GM18519 (cell line): ENCODE measurements around the gene TNK1.

ENCODE experiments used
- ATAC-seq: cut with Tn5 transposase; IDR thresholded peaks from one replicate; pipeline ENCODE4 v1.9.1; 2021; ENCODE audit warnings: mild to moderate bottlenecking, moderate library complexity; ENCODE audit not compliant: unreplicated experiment, low FRiP score

The TNK1 gene

DNA sequence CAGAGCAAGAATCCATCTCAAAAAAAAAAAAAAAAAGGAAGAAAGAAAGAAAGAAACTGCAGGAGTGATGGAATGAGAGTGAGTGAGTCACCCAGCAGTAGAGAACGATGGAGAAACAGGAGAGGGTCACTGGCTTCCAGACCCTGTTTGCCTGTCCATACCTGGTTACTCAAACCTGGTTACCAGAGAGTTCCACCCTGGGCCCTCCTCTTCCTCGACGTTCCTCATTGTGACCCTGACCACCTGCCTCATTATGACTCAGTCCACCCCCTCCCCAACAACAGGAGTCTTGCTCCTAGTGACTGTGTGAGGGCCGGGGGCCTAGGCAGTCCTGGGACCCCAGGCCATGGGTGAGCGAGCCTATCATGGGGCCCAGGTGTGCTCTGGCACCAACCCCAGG is 47.7 kb downstream of the TNK1 start, which contains the start of gene SPEM3:
Gene SPEM3 (plus strand): TSS at position 301 of the 400 bp plus-strand sequence. CDS start 46 bp downstream, at position 347.
- no peak for ATAC-seq

DNA sequence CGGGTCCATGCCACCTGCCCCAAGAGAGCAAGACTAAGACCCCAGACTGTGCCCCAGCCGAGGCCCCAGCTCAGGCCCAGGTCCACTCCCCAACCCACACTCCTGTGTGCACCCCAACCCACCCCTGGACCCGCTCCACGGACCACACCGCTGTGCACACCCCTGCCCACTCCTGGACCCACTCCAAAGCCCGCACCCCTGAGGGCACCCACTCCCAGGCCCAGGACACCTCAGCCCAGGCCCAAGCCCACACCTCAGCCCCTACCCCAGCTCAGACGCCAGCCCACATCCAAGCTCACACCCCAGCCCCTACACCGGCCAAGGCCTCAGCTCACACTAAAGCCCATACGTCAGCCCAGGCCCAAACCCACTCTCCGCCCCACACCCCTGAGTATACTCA is 48.8 kb downstream of the TNK1 start:
- ATAC-seq, result no peak

DNA sequence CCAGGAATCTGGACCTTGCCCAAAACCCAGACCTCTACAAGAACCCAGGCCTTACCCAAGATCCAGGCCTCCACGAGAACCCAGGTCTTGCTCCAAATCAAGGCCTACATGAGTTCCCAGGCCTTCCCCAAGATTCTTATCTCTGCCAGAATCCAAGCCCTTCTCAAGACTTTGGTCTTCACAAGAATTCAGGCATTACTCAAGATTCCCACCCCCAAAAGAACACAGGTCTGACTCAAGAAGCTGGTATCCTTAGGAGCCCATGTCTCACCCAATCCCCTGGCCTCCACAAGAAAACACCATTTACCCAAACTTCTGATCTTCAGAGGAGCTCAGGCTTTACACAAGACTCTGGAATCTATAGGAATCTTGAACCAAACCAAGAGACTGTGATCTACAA is 50.3 kb downstream of the TNK1 start:
- ATAC-seq, result no peak

DNA sequence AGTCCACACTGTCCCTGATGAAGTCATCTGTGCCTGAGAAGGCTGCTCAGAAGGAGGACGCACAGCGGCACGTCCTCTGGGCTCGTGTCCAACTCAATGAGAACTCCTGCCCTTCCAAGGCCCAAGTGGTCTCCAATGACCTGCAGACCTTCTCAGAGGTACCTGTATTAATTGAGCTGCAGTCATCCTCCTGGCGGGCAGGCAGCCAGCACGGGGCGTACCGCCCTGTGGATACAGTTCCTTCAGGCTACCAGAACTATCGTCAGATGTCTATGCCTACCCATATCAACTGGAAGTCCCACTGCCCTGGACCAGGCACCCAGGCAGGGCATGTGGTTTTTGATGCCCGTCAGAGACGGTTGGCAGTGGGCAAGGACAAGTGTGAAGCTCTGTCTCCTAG is 51.4 kb downstream of the TNK1 start:
- ATAC-seq, result no peak

DNA sequence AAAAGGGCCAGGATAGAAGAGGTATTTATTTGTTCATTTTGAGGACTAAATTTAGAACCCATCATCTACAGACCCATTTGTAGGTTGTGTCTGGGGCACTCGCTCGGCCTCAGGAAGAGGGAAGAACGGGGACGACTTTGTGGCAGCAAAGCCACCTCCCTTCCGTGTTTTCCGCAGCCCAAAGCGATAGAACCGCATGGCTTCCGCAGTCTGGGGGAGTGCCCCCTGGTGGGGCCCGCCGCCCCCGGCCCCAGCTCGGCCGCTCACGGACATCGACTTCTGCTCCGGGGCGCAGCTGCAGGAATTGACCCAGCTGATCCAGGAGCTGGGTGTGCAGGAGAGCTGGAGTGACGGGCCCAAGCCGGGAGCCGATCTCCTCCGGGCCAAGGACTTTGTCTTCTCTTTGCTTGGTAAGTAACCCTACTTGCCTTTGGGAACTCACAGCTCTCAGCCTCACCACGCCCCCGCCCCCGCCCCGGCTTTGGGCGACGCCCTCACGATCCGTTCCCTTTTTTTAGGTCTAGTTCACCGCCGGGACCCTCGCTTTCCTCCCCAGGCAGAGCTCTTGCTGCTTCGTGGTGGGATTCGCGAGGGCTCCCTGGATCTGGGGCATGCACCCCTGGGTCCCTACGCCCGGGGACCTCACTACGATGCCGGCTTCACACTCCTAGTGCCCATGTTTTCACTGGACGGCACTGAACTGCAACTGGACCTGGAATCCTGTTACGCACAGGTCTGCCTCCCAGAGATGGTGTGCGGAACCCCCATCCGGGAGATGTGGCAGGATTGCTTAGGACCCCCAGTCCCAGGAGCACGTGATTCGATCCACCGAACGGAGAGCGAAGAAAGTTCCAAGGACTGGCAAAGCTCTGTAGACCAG is 55.0 kb downstream of the TNK1 start:
- no peak for ATAC-seq

DNA sequence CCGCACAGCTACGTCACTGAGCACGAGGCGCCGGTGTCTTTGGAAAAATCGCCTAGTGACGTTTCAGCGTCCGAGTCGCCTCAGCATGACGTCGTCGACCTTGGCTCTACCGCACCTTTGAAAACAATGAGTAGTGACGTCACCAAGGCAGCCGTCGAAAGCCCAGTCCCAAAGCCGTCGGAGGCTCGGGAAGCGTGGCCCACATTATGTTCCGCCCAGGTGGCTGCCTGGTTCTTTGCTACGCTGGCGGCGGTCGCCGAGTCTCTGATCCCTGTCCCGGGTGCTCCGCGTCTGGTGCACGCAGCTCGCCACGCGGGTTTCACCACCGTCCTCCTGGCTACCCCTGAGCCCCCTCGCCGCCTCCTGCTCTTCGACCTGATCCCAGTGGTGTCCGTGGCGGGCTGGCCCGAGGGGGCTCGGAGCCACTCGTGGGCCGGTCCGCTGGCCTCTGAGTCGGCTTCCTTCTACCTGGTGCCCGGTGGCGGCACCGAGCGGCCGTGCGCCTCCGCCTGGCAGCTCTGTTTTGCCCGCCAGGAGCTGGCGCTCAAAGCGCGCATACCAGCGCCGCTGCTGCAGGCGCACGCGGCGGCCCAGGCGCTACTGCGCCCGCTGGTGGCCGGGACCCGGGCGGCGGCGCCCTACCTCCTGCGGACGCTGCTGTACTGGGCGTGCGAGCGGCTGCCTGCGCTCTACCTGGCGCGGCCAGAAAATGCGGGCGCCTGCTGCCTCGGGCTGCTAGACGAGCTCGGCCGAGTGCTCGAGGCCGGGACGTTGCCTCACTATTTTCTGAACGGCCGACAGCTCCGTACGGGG is 55.9 kb downstream of the TNK1 start:
- ATAC-seq, result no peak

DNA sequence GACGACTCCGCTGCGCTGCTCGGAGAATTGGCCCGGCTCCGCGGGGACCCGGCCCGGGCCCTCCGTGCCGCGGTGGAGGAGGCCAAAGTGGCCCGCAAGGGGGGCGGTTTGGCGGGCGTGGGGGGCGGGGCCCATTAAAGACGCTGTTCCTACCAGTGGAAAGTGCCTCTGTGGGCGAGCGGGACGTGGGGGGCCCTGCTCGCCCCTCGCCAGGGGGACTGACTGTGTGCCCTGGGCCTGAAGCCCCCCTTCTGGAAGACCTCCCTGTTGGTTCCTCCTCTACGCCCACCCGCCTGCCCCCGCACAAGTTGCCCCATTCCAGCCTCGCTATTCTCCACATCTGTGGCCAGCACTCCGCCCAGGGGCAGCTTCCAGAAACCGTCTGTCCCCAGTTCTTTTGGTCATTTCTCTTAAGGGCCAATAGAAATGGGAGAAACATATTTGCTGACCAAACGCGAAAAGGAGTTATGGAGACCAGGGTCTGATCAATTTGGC is 56.5 kb downstream of the TNK1 start:
- ATAC-seq, result no peak

DNA sequence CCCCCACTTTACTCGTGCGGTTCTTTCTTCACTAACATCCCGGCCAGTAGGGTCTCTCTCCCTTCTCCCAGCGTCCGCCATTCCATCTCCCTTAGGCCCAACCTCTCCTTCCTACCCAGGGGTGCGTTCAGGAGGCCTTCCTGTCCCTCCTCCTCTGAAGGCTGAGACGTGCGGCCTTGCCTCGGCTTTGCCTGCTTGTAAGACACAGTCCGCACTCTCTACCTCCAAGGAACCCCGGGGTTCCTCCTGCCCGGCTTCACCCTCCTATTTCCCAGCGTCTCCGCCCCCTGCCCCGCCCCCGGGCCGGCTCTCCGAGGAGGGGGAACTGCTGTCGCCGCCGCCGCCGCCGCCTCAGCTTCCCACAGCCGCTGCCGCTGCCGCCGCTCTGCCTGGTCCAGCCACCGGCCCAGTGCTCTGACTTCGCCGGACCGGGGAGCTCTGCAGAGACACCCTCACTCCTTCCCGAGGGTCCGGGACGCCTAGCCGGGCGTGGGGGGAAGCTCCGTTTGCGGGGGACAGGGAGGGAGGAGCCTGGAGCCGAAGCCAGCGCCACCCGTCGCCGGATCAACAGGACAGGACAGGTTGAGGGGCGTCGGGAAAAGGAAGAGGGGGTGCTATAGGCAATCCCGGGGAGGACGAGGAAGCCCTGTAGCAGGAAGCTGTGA is 57.2 kb downstream of the TNK1 start:
- no peak for ATAC-seq

DNA sequence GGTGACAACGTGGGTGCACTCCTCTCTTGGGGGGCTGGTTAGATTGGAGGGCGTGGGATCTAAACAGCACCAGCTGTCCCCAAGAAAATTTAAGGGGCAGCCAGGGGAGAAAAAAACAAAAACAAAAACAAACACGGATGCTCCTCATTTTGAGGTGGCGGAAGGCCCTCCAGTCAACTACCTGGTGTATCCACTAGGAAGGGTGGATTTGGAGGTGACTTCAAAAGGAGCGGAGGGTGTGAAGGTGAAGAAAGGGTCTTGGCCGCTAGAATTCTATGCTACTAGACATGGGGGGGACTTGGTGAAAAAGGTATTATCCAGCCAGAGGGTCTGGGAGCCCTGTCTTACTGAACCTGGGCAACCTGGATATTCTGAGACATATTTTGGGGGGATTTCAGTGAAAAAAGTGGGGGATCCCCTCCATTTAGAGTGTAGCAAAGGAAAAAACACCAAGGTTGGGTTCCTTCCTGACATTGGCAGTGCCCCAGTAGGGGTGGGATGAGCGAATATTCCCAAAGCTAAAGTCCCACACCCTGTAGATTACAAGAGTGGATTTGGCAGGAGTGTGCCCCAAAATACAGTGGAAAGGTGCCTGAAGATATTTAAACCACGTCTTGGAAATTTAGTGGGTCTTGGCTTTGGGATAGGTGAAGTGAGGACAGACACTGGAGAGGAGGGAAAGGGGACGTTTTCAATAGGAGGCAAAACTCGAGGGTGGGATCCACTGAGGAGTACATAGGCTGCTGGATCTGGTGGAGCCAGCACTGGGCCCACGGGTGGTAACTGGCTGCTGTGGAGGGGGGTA is 58.0 kb downstream of the TNK1 start:
- no peak for ATAC-seq
